ENCODE data around the gene DDAH1.

- TF ChIP-seq CTCF (IDR thresholded peaks at IDR 0.05; ENCODE audit: borderline replicate concordance, extremely low read depth, low read length, poor library complexity, severe bottlenecking) (no peak), EZH2 (IDR thresholded peaks at IDR 0.05; ENCODE audit: borderline replicate concordance, low read depth, low read length, severe bottlenecking) (no peak)
Measured at GRCh38 chr1:85479491-85479890, 14.5 kb upstream of the DDAH1 start.
